LNCAP (cell line): Measurements from ENCODE around the gene SUFU.

Source experiments
- TF ChIP-seq, protein P1 (sequence below): fragments of 450-650 bp; IDR thresholded peaks from 2 replicates; pipeline ENCODE4 v1.5.1; 2017; ENCODE audit warnings: mild to moderate bottlenecking

SUFU gene

DNA sequence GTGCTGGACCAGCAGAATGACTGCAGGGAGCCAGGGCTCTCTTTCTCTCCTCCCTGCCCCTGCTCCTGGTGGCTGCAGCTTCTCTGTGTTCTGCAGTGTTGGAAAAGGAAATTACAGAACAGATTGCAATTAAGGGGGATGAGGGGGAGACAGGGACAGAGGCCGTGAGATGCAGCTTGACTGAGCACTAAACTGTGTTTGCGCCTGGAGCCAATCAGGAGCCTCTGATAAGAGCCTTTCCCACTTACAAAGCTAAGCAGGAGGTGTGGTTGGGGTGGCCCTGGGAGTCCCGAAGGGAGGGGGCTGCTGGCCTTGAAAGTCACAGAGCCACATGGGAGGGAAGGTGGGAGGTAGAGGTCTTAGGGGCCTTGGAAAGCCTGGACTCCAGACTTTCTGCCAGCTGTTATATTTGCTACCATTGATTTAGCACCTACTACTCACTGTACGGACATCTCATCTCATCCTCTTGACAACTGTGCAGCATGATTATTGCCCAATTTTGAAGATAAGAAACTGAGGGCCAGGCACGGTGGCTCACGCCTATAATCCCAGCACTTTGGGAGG lies 167.2 kb downstream of the SUFU start:
- TF ChIP-seq, protein P1, sequence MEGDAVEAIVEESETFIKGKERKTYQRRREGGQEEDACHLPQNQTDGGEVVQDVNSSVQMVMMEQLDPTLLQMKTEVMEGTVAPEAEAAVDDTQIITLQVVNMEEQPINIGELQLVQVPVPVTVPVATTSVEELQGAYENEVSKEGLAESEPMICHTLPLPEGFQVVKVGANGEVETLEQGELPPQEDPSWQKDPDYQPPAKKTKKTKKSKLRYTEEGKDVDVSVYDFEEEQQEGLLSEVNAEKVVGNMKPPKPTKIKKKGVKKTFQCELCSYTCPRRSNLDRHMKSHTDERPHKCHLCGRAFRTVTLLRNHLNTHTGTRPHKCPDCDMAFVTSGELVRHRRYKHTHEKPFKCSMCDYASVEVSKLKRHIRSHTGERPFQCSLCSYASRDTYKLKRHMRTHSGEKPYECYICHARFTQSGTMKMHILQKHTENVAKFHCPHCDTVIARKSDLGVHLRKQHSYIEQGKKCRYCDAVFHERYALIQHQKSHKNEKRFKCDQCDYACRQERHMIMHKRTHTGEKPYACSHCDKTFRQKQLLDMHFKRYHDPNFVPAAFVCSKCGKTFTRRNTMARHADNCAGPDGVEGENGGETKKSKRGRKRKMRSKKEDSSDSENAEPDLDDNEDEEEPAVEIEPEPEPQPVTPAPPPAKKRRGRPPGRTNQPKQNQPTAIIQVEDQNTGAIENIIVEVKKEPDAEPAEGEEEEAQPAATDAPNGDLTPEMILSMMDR, result no peak

DNA sequence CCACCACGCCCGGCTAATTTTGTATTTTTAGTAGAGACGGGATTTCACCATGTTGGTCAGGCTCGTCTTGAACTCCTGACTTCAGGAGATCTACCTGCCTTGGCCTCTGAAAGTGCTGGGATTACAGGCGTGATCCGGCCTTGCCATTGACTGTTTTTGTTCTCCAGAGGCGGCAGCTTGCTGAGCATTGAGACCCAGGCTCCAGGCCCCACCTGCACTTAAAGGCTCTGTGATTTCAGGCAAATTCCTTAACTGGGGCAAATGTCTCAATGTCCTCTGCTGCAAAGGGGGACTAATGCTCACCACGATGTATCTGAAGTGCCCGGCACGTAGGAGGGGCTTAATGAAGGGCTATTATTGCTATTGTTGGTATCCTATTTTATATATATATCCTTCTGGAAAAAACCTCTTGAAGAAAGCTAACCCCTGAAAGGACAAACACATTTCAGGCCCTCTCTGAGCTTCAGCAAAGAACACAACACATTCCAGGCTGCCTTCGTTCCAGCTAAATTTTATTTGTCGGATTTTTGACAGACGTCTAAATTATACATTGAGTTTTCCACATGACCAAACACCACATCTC lies 169.6 kb downstream of the SUFU start:
- TF ChIP-seq, protein P1, result no peak

DNA sequence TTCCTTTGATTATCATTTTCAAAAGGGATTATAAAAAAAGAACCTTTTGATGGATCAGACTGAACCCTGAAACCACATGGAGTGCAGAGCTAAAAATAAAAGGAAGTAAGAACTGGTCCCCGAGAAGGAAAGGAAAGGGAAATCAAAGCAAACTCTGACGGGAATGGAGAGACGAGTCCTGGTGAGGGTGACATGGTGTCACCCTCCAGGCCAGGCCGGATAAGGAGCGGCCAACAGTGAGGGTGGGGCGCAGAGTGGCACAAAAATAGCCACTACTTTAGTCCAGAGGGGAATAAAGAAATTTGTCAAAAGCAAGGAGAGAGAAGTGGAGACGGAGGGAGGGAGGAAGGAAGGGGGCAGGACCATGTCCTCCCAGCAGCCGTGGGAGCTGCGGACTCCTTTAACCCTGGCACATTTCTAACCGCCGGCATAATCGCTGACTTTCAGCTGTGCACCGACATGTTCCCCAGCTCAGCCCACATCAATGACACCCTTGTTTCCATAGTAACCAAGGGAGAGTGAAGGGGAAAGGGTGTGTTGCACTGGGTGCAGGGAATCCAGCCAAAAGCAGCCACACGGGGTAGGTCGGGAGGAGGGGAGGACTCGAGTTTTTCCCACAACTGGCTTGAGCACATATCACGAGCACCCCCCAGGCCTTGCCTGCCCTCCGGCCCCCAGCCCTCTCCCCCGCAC lies 170.2 kb downstream of the SUFU start:
- TF ChIP-seq, protein P1, result no peak

DNA sequence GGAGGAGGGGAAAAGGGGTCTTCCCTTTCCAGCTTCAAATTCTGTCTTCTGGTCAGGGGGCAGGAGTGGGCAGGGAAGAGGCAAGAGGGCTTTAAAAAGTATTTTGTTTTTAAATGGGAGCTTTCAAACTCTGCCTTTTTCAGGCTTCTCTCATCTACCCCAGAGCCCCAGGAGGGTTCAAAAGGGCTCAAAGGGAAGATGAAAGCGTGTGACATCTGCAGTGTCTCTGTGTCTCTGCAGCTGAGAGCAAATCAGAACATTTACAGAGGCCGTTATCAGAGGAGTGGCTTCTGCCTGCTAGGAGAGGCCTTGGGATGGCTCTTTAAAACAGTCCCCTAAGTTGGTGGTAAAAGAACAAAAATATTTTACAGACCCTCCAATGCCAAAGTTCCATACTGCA lies 170.8 kb downstream of the SUFU start:
- TF ChIP-seq, protein P1, result no peak

DNA sequence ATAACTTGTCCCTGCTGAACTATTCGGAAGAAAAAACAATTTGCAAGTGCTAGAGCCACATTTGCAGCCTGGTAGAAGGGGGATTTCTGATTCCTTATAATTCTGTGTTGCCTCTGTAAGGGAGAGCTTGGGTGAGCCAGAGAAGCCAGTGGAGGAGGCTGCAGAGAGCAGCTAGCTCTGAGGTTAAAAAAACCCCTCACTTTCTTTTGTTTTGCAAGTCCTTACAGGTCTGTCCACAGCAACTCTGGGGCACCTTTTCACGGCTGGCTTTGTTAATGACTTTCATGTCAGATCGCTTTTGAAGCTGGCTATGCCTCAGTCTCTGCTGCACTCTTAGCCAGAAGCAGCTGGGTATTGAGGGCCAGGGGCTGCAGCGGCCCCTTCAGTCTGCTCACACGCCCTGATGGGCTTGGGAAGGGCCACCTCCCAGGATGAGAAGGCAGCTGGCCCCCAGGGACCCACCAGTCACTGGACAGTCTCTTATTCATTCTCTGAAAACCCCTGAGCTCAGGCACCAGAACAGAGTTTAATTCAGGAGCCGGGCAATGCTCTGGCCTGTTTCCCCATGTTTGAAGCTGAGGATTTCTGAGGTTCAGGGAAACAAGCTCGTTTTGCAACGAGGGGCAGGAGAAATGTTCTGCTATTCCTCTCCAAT lies 171.4 kb downstream of the SUFU start:
- TF ChIP-seq, protein P1, result no peak

DNA sequence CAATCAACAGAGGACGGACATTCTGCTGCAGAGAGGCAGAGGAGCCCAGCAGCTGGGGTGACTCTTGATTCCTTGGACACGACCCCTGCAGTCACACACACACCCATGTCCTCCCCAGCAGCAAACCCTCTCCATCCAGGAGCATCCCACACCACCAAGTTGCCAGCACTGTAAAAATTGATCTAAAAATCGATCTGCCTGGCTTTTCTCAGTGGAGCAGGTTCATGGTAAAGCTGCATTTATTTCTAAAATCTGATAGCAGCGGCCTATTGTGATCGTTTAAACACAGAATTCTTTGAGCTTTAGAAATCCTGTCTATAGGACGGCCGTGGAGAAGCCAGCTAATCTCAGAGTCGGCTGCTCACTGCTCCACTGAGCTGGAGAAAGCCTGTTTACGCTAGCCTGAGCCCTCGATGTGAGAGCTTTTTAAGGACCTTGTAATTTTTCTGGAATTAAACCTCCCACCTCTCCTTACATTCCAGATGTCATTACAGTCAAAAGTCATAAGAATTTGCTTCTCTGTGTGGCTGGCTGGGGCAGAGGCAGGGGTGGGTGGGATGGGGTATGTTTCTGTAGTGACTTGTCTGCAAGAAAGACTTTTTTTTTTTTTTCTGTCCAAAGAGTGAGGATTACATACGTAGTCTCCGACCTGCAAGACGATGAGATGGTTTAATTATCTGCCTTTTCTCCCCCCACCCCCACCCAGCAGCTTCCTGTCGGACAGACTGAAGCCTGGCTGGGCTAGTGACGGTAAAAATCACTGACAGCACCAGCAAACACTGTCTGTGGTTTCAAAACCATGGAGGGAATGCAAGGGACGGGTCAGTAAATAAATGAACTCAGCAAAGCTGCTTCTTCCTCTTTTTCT lies 172.1 kb downstream of the SUFU start:
- TF ChIP-seq, protein P1, result no peak
